ENCODE measurements around the gene SAMSN1. TPM values are rescaled to one million over a fixed set of nuclear protein-coding genes. Genes with fewer than 3 reads are reported as not detected.

Gene SAMSN1
- total RNA-seq, 1 experiment from 2014 or later, result 2.8 TPM

DNA sequence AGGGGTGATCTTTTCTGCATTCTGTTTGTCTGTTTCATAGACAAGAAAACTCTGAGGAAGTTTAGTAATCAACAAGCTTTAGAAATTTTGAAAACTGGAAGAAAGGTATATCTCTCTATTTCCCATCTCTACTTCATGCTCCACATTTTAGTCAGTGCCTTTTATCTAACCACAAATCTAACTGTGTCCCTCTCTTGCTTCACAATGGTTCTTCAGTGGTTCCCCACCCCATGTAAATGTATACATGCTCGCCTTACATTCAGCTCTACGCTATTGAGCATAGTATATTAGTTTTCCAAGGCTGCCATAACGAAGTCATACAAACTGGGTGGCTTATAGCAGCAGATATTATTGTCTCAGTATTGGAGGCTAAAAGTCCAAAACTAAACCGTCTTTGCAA is 14.4 kb upstream of the SAMSN1 start:
- H3K9me3 Mint-ChIP-seq, result peaks cover 5 to 25% of the 10 kb centered on the region in 2 experiments
- no peak overlapping the region for H3K4me3 Mint-ChIP-seq

More for the DNA sequence above, 14.4 kb upstream of the SAMSN1 start:
- no peak overlapping the region for H3K4me2 ChIP-seq (ENCODE audit: insufficient read depth, insufficient read length, low read length)
- TF ChIP-seq, protein P1, sequence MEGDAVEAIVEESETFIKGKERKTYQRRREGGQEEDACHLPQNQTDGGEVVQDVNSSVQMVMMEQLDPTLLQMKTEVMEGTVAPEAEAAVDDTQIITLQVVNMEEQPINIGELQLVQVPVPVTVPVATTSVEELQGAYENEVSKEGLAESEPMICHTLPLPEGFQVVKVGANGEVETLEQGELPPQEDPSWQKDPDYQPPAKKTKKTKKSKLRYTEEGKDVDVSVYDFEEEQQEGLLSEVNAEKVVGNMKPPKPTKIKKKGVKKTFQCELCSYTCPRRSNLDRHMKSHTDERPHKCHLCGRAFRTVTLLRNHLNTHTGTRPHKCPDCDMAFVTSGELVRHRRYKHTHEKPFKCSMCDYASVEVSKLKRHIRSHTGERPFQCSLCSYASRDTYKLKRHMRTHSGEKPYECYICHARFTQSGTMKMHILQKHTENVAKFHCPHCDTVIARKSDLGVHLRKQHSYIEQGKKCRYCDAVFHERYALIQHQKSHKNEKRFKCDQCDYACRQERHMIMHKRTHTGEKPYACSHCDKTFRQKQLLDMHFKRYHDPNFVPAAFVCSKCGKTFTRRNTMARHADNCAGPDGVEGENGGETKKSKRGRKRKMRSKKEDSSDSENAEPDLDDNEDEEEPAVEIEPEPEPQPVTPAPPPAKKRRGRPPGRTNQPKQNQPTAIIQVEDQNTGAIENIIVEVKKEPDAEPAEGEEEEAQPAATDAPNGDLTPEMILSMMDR (conservative IDR thresholded peaks at IDR 0.05), result no peak
- H2AK5ac ChIP-seq (ENCODE audit: insufficient read length, low read length), result no peak overlapping the region
- H3K27me3 Mint-ChIP-seq (ENCODE audit: low read depth), result no peaks in the 10 kb centered on the region
- no peak overlapping the region for H2BK15ac ChIP-seq (ENCODE audit: low read depth, low read length)
- H4K91ac ChIP-seq (ENCODE audit: insufficient read length, low read depth, low read length), result no peak overlapping the region
- no peak for DNase-seq
- no peak overlapping the region for H3K18ac ChIP-seq (ENCODE audit: insufficient read length, low read depth, low read length)
- no peak overlapping the region for H2BK12ac ChIP-seq (ENCODE audit: insufficient read length, low read depth, low read length)
- H3K4me1 ChIP-seq (ENCODE audit: insufficient read depth, low read length), result no peaks in the 10 kb centered on the region; the same call in 1 of the 2 replicates
- no peaks in the 10 kb centered on the region; the same call in 1 of the 2 replicates for H3K79me2 ChIP-seq (ENCODE audit: insufficient read depth, low read length)
- H3K9ac ChIP-seq (ENCODE audit: extremely low read depth, insufficient read length, low read length), result no peak overlapping the region
- no CpG with 5 or more reads among the region's 4 CpGs for WGBS (ENCODE audit: extremely low coverage, insufficient read length, low lambda C conversion rate)
- no peak overlapping the region for H3K27ac Mint-ChIP-seq
- H2BK20ac ChIP-seq (ENCODE audit: low read depth, low read length, poor library complexity, severe bottlenecking), result no peak overlapping the region
- no peak overlapping the region for H3K14ac ChIP-seq (ENCODE audit: insufficient read depth, low read length)
- H3K36me3 Mint-ChIP-seq (ENCODE audit: insufficient read depth in 1 of 3, low read depth in 3 of 3), result peaks cover 11 to 17% (median 13%) of the 10 kb centered on the region in 3 experiments; a peak in 5 of 7 replicates
- H2BK120ac ChIP-seq (ENCODE audit: low read depth, low read length, poor library complexity, severe bottlenecking), result no peak overlapping the region
- no peaks in the 10 kb centered on the region for H4K20me1 ChIP-seq (ENCODE audit: control insufficient read depth, insufficient read depth, insufficient read length)
- no peaks in the 10 kb centered on the region for H3K23me2 ChIP-seq (ENCODE audit: insufficient read length, low read depth, low read length, poor library complexity, severe bottlenecking)
- no peak overlapping the region for H3K56ac ChIP-seq (ENCODE audit: insufficient read length, low read depth, low read length)
- H2AFZ ChIP-seq (ENCODE audit: low read length), result no peak overlapping the region
- no peak overlapping the region for H2BK5ac ChIP-seq (ENCODE audit: insufficient read length, low read length)
- no peak overlapping the region for H3T11ph ChIP-seq (ENCODE audit: low read length)
- H3K79me1 ChIP-seq (ENCODE audit: insufficient read depth, low read depth, low read length, poor library complexity, severe bottlenecking), result no peaks in the 10 kb centered on the region
- no peak overlapping the region for H3K4ac ChIP-seq (ENCODE audit: low read depth, low read length)
- H4K5ac ChIP-seq (ENCODE audit: insufficient read length, low read depth, low read length), result no peak overlapping the region
- no peak overlapping the region for H4K8ac ChIP-seq (replicated peaks; ENCODE audit: insufficient read length, low read depth, low read length)
- H3K23ac ChIP-seq (ENCODE audit: insufficient read length, low read depth, low read length), result no peak overlapping the region
- no peaks in the 10 kb centered on the region for H3K27me3 ChIP-seq (ENCODE audit: insufficient read depth, low read length)
- H3K27ac ChIP-seq (ENCODE audit: insufficient read length, low read depth, low read length), result no peak overlapping the region
- no peaks in the 10 kb centered on the region for H3K9me3 ChIP-seq (ENCODE audit: control insufficient read depth, low read depth, low read length)
- peaks cover 0 to 4% of the 10 kb centered on the region in 2 experiments; a peak in 2 of 4 replicates for H3K4me1 Mint-ChIP-seq

Data from H9 (cell line).